Ishikawa (cell line): ENCODE data around the gene COL25A1.

ENCODE experiments used
- CEBPB ChIP-seq: IDR thresholded peaks from 2 replicates; pipeline ENCODE4 v1.6.1; 2012
- CREB1 ChIP-seq: IDR thresholded peaks from 2 replicates; pipeline ENCODE4 v1.6.1; 2012; ENCODE audit warnings: low read depth
- EGR1 ChIP-seq: IDR thresholded peaks from 2 replicates; pipeline ENCODE4 v1.6.1; 2012
- EP300 ChIP-seq: IDR thresholded peaks from 2 replicates; pipeline ENCODE4 v1.6.1; 2012; ENCODE audit warnings: borderline replicate concordance
- FOXM1 ChIP-seq: IDR thresholded peaks from 2 replicates; pipeline ENCODE4 v1.6.1; 2012; ENCODE audit warnings: low read depth, borderline replicate concordance
- NFIC ChIP-seq: IDR thresholded peaks from 2 replicates; pipeline ENCODE4 v1.6.1; 2012
- RAD21 ChIP-seq: IDR thresholded peaks from 2 replicates; pipeline ENCODE4 v1.6.1; 2012; ENCODE audit warnings: low read depth
- TAF1 ChIP-seq: IDR thresholded peaks from 2 replicates; pipeline ENCODE4 v1.6.1; 2012; ENCODE audit warnings: low read depth, mild to moderate bottlenecking
- TCF12 ChIP-seq: IDR thresholded peaks from 2 replicates; pipeline ENCODE4 v1.6.1; 2012; ENCODE audit warnings: low read depth
- TEAD4 ChIP-seq: IDR thresholded peaks from 2 replicates; pipeline ENCODE4 v1.6.1; 2012
- YY1 ChIP-seq: IDR thresholded peaks from 2 replicates; pipeline ENCODE4 v1.6.1; 2012; ENCODE audit warnings: low read depth
- ZBTB7A ChIP-seq: IDR thresholded peaks from 2 replicates; pipeline ENCODE4 v1.6.1; 2012; ENCODE audit warnings: low read depth
- TF ChIP-seq, protein P1 (sequence below): IDR thresholded peaks from 2 replicates; pipeline ENCODE4 v1.6.1; 2012
- TF ChIP-seq, protein P2 (sequence below): IDR thresholded peaks from 2 replicates; pipeline ENCODE4 v1.6.1; 2012
- TF ChIP-seq, protein P3 (sequence below): IDR thresholded peaks from 2 replicates; pipeline ENCODE4 v1.6.1; 2012; ENCODE audit warnings: low read depth, mild to moderate bottlenecking

COL25A1 gene

DNA sequence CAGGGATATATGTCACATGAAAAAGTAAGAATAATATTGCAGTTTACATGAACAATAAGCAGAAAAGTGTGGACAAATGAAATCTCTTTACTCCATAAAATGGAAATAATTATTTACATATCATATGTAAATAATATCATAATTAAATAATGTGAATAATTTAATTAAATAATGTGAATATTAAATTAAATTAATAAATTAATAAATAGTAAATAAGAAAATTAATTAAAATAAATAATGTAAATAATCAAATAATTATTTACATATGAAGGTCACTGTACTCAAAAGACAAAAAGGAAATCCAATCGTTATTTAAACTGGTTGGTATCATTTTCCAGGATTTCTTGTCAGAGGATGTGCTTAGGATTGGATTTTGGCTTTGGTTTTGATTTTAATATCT is 338.5 kb downstream of the COL25A1 start:
- TF ChIP-seq TCF12 (no peak), EP300 (no peak), ZBTB7A (no peak), RAD21 (no peak), TEAD4 (no peak), FOXM1 (no peak), NFIC (no peak), EGR1 (no peak), CEBPB (no peak), YY1 (no peak)
- TF ChIP-seq, protein P1, sequence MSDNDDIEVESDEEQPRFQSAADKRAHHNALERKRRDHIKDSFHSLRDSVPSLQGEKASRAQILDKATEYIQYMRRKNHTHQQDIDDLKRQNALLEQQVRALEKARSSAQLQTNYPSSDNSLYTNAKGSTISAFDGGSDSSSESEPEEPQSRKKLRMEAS: no peak
- TF ChIP-seq, protein P2, sequence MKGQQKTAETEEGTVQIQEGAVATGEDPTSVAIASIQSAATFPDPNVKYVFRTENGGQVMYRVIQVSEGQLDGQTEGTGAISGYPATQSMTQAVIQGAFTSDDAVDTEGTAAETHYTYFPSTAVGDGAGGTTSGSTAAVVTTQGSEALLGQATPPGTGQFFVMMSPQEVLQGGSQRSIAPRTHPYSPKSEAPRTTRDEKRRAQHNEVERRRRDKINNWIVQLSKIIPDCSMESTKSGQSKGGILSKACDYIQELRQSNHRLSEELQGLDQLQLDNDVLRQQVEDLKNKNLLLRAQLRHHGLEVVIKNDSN: no peak
- TF ChIP-seq, protein P3, sequence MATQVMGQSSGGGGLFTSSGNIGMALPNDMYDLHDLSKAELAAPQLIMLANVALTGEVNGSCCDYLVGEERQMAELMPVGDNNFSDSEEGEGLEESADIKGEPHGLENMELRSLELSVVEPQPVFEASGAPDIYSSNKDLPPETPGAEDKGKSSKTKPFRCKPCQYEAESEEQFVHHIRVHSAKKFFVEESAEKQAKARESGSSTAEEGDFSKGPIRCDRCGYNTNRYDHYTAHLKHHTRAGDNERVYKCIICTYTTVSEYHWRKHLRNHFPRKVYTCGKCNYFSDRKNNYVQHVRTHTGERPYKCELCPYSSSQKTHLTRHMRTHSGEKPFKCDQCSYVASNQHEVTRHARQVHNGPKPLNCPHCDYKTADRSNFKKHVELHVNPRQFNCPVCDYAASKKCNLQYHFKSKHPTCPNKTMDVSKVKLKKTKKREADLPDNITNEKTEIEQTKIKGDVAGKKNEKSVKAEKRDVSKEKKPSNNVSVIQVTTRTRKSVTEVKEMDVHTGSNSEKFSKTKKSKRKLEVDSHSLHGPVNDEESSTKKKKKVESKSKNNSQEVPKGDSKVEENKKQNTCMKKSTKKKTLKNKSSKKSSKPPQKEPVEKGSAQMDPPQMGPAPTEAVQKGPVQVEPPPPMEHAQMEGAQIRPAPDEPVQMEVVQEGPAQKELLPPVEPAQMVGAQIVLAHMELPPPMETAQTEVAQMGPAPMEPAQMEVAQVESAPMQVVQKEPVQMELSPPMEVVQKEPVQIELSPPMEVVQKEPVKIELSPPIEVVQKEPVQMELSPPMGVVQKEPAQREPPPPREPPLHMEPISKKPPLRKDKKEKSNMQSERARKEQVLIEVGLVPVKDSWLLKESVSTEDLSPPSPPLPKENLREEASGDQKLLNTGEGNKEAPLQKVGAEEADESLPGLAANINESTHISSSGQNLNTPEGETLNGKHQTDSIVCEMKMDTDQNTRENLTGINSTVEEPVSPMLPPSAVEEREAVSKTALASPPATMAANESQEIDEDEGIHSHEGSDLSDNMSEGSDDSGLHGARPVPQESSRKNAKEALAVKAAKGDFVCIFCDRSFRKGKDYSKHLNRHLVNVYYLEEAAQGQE: no peak

DNA sequence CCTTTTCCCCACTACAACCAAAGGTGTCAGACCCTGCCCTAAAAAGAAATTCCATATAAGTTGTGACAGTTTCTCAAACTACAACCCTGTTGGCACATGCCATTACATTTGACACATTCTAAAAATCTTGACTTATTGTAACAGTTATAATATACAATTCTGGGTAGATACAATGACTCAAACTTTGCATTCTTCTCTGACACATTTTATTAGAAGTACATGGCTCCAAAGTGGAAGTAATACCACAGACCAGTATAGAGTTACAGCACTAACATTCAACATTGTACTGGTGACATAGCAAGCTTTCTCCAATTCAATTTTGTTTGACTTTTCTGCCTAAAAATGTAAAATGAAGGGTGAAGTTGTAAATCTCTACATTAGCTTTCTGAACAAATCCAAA is 343.0 kb downstream of the COL25A1 start:
- TF ChIP-seq RAD21: no peak
- TF ChIP-seq NFIC: no peak
- no peak for TF ChIP-seq FOXM1
- TF ChIP-seq, protein P1: no peak
- no peak for TF ChIP-seq CEBPB
- no peak for TF ChIP-seq TAF1
- no peak for TF ChIP-seq TEAD4
- no peak for TF ChIP-seq YY1
- TF ChIP-seq, protein P3: no peak
- no peak for TF ChIP-seq CREB1

DNA sequence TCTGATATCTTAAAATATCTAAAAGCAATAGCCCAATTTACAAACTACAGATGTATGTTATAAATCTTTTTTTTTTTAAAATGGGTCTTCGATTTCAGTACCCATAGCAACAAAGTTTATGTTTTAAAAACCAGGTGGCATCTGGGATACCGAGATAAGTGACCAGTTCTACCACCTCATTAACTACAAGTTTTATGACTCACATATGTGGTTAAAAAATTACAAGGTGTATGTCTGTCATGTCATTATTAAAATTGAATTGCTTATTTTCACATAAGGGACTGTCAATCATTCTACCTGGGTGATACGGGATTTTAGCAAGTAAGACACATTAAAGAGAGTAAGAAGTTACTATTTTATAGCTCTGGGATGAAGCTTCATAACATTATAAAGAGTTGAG is 347.6 kb downstream of the COL25A1 start:
- TF ChIP-seq, protein P1: no peak
- TF ChIP-seq CEBPB: no peak
- TF ChIP-seq EGR1: no peak
- no peak for TF ChIP-seq TAF1
- no peak for TF ChIP-seq TEAD4
- no peak for TF ChIP-seq CREB1
- TF ChIP-seq, protein P3: no peak
- TF ChIP-seq FOXM1: no peak
- no peak for TF ChIP-seq YY1
- TF ChIP-seq NFIC: no peak
- TF ChIP-seq RAD21: no peak
- no peak for TF ChIP-seq TCF12
- TF ChIP-seq ZBTB7A: no peak
- TF ChIP-seq, protein P2: no peak
- TF ChIP-seq EP300: no peak

DNA sequence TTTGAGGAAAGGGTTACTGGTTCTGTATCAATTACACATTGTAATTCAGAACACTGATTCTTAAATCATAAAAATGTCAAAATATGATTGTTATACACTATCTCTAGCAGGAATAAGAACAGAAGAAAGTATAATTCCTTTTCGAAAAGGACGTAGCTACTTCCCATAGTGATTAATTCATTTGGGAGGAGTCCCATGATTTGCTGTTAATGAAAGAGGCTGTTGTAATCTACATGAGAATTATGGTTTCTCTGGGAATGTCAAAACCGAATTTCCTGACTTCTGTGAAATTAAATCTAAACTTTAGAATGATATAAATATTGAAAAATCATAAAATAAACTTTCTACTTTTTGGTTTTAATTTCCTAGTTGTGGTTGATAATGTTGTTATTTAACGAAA is 348.5 kb downstream of the COL25A1 start:
- TF ChIP-seq TEAD4 (no peak), FOXM1 (no peak), EP300 (no peak), YY1 (no peak), TCF12 (no peak), RAD21 (no peak)
